DND-41 (cell line): Measurements from ENCODE around the gene GRK1.

Source experiments
- ATAC-seq: fragments of 200-7000 bp; cut with Tn5 transposase; 3 replicates; pipeline ENCODE4 v1.9.1; 2021; ENCODE audit warnings: low read depth; ENCODE audit not compliant: insufficient read depth
- DNase-seq: peaks from one replicate; pipeline ENCODE4 v3.0.0-alpha.2; 2020
- H2AFZ ChIP-seq: 2 replicates; pipeline ENCODE4 v1.6.0; 2012; ENCODE audit warnings: low read depth, low read length
- H3K27ac ChIP-seq: 2 replicates; pipeline ENCODE4 v1.5.1; 2012; ENCODE audit warnings: low read length, inconsistent platforms
- H3K27me3 ChIP-seq: fragments of 200-600 bp; sonication (generic); 2 replicates; pipeline ENCODE4 v1.6.0; 2012; ENCODE audit warnings: low read length, mild to moderate bottlenecking, inconsistent platforms; ENCODE audit not compliant: insufficient read depth, poor library complexity
- H3K36me3 ChIP-seq: 2 replicates; pipeline ENCODE4 v1.5.1; 2012; ENCODE audit warnings: low read length, inconsistent platforms; ENCODE audit not compliant: insufficient read depth
- H3K4me1 ChIP-seq: 2 replicates; pipeline ENCODE4 v1.5.1; 2012; ENCODE audit warnings: mild to moderate bottlenecking, low read length; ENCODE audit not compliant: insufficient read depth
- H3K4me2 ChIP-seq: 2 replicates; pipeline ENCODE4 v1.6.0; 2012; ENCODE audit warnings: mild to moderate bottlenecking, moderate library complexity, low read length, inconsistent platforms; ENCODE audit not compliant: insufficient read depth
- H3K4me3 ChIP-seq, 2 experiments: fragments of 200-600 bp in 1 of 2; shearing (Covaris generic) in 1 of 2; 2 replicates each; pipeline ENCODE4 v1.5.1; 2012 to 2016; ENCODE audit warnings: inconsistent platforms in 2 of 2, low read length in 2 of 2, mild to moderate bottlenecking in 2 of 2, low read depth in 1 of 2, moderate library complexity in 1 of 2
- H3K79me2 ChIP-seq: 2 replicates; pipeline ENCODE4 v1.6.0; 2012; ENCODE audit warnings: low read length, inconsistent platforms; ENCODE audit not compliant: insufficient read depth
- H3K9ac ChIP-seq: 2 replicates; pipeline ENCODE4 v1.6.0; 2012; ENCODE audit warnings: low read depth, mild to moderate bottlenecking, inconsistent platforms, low read length, moderate library complexity
- H3K9me3 ChIP-seq: 2 replicates; pipeline ENCODE4 v1.5.1; 2012; ENCODE audit warnings: low read length, moderate library complexity, mild to moderate bottlenecking, inconsistent platforms; ENCODE audit not compliant: insufficient read depth, severe bottlenecking
- H4K20me1 ChIP-seq: 2 replicates; pipeline ENCODE4 v1.6.0; 2012; ENCODE audit warnings: low read length; ENCODE audit not compliant: insufficient read depth
- EZH2 ChIP-seq: IDR thresholded peaks from 3 replicates; pipeline ENCODE4 v1.6.1; 2012; ENCODE audit warnings: borderline replicate concordance, low read depth, mild to moderate bottlenecking, moderate library complexity, low read length, inconsistent platforms; ENCODE audit not compliant: severe bottlenecking
- TF ChIP-seq, protein P1 (sequence below): IDR thresholded peaks from 2 replicates; pipeline ENCODE4 v1.5.1; 2012; ENCODE audit warnings: borderline replicate concordance, low read length, moderate library complexity, mild to moderate bottlenecking; ENCODE audit not compliant: poor library complexity, severe bottlenecking; ENCODE audit errors: extremely low read depth

The GRK1 gene

DNA sequence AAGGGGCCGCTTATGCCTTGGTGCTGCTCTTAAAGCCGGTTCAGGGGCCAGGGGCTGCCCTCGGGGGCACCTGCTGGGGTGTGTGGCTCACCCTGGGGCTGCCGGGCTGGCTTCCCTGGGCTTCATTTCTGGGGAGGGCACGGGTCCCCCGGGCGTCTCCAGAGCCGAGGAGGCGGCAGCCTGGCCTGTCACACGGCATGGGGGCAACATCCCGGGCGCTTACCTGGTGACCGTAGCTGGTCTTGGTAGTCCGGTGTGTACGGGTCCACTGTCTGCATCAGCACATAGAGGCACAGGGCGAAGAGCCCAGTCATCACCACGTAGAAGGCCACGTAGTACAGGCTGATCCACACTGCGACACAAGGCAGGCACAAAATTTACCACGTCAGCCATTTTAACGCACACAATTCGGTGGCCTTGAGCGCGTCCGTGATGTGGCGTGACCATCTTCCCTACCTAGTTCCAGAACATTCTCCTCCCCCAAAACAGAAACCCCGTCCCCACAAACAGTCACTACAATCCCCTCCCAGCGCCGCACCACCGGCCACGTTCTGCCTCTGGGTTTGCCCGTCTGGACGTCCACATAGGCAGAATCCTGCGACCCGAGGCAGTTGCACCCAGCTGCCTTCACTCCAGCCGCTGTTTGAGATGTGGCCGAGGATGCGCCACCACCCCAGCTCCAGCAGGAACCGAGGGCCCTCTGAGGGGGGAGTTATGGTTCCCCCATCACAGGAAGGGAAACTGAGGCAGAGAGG lies 12.3 kb upstream of the GRK1 start:
- H3K4me3 ChIP-seq: no peak overlapping the region
- TF ChIP-seq EZH2: no peak
- TF ChIP-seq, protein P1, sequence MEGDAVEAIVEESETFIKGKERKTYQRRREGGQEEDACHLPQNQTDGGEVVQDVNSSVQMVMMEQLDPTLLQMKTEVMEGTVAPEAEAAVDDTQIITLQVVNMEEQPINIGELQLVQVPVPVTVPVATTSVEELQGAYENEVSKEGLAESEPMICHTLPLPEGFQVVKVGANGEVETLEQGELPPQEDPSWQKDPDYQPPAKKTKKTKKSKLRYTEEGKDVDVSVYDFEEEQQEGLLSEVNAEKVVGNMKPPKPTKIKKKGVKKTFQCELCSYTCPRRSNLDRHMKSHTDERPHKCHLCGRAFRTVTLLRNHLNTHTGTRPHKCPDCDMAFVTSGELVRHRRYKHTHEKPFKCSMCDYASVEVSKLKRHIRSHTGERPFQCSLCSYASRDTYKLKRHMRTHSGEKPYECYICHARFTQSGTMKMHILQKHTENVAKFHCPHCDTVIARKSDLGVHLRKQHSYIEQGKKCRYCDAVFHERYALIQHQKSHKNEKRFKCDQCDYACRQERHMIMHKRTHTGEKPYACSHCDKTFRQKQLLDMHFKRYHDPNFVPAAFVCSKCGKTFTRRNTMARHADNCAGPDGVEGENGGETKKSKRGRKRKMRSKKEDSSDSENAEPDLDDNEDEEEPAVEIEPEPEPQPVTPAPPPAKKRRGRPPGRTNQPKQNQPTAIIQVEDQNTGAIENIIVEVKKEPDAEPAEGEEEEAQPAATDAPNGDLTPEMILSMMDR: no peak
- H3K27me3 ChIP-seq: no peaks in the 10 kb centered on the region
- H3K36me3 ChIP-seq: no peaks in the 10 kb centered on the region
- H3K79me2 ChIP-seq: no peaks in the 10 kb centered on the region
- DNase-seq (no peak), ATAC-seq (no peak)
- no peaks in the 10 kb centered on the region for H3K9me3 ChIP-seq
- no peak overlapping the region for H3K27ac ChIP-seq
- H3K4me1 ChIP-seq: no peaks in the 10 kb centered on the region
- H3K9ac ChIP-seq: no peak overlapping the region
- H2AFZ ChIP-seq: no peak overlapping the region
- peaks cover 13% of the 10 kb centered on the region; the same call in 1 of the 2 replicates for H4K20me1 ChIP-seq
- H3K4me2 ChIP-seq: no peak overlapping the region

DNA sequence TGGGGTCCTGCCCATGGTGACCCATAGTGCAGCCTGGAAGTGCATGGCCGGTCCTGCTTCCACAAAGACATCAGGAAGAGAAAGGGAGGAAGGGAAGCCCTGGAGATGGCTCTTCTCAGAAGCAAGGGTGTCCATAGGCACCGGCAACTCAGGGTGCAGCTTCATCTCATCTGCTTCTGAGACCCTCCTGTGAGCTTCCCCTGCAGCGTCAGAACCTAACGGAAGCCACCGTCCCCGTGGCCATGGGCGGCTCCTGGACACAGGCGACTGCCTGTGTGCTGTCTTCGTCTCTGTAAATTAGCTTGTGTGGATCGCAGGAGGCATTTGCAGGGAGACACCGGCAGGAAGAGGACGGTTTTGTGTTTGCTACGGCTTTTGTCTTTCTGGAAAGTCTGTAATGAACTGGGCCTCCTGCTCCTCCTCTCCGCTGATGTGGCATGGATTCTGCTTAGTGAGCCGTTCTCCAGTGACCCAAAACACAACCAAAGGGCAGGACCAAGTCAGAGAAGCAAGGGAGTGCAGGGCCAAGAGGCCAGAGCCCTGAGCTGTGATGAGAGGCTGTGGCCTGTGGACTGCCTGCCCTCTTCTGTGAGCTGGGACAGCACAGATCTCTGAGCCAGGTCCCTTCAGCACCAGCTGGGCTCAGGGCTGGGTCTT lies 11.5 kb upstream of the GRK1 start:
- no peak overlapping the region for H3K4me3 ChIP-seq
- no peaks in the 10 kb centered on the region for H3K36me3 ChIP-seq
- peaks cover 13% of the 10 kb centered on the region; the same call in 1 of the 2 replicates for H4K20me1 ChIP-seq
- ATAC-seq (no peak), DNase-seq (no peak)
- H3K79me2 ChIP-seq: no peaks in the 10 kb centered on the region
- no peak overlapping the region for H3K9ac ChIP-seq
- H3K4me1 ChIP-seq: no peaks in the 10 kb centered on the region
- no peaks in the 10 kb centered on the region for H3K27me3 ChIP-seq
- H3K4me2 ChIP-seq: no peak overlapping the region
- H3K27ac ChIP-seq: no peak overlapping the region
- TF ChIP-seq, protein P1: no peak
- TF ChIP-seq EZH2: no peak
- H3K9me3 ChIP-seq: no peaks in the 10 kb centered on the region
- no peak overlapping the region for H2AFZ ChIP-seq

DNA sequence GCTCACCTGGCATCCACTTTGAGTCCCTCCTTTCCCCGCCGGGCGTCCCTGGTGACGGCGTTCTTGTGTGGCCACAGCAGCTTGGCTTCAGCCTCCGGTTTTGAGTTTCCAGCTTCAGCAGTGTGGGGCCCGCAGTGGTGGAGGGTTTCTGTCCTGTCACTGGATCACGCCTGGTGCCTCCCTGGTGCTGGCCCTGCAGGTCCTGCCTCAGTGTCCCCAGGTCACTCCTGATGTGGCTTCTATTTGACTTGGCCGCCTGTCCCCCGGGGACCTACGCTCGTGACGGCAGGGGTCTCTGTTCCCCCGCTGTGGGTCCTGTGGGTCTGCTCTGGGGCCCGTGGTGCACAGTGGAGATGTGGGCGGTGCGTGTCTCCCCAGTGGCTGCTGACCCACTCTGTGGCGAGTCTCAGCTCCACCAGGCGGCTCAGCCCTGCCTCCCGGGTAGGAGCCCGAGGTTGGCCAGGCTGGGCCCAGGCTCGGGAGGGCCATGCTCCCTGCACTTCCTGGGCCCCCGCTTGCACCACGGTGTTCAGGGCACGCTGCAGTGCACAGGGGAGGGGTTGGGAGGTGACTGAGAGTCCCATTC lies 10.9 kb upstream of the GRK1 start:
- no peak for TF ChIP-seq EZH2
- TF ChIP-seq, protein P1: no peak
- Histone ChIP-seq H2AFZ (no peak overlapping the region), H4K20me1 (peaks cover 13% of the 10 kb centered on the region; the same call in 1 of the 2 replicates), H3K4me1 (no peaks in the 10 kb centered on the region), H3K27ac (no peak overlapping the region), H3K79me2 (no peaks in the 10 kb centered on the region), H3K36me3 (no peaks in the 10 kb centered on the region), H3K4me2 (no peak overlapping the region), H3K27me3 (no peaks in the 10 kb centered on the region), H3K9me3 (no peaks in the 10 kb centered on the region), H3K4me3 (no peak overlapping the region), H3K9ac (no peak overlapping the region)
- no peak for ATAC-seq
- DNase-seq: no peak
